GM19193 (cell line): ENCODE results near the gene FBXO21.

Experiments
- POLR2A ChIP-seq: IDR thresholded peaks from 4 replicates; pipeline ENCODE4 v1.6.1; 2011; ENCODE audit not compliant: insufficient read depth, insufficient read length; ENCODE audit errors: extremely low read depth

The FBXO21 gene

GRCh38 chr12:117172168-117172567 lies 18.1 kb downstream of the FBXO21 start:
- no peak for TF ChIP-seq POLR2A

GRCh38 chr12:117171499-117172162 lies 18.6 kb downstream of the FBXO21 start:
- no peak for TF ChIP-seq POLR2A

- TF ChIP-seq POLR2A = no peak
These were observed 20.7 kb downstream of the FBXO21 start for GRCh38 chr12:117169548-117169947.

GRCh38 chr12:117168976-117169375 lies 21.3 kb downstream of the FBXO21 start:
- TF ChIP-seq POLR2A = no peak

- no peak for TF ChIP-seq POLR2A
These were observed 22.5 kb downstream of the FBXO21 start for GRCh38 chr12:117167769-117168168.

GRCh38 chr12:117166107-117166506 lies 24.2 kb downstream of the FBXO21 start:
- no peak for TF ChIP-seq POLR2A

- TF ChIP-seq POLR2A = no peak
These were observed 24.9 kb downstream of the FBXO21 start for GRCh38 chr12:117165342-117165741.

- TF ChIP-seq POLR2A = no peak
These were observed 27.6 kb downstream of the FBXO21 start for GRCh38 chr12:117162633-117163032.

GRCh38 chr12:117162167-117162539 lies 28.1 kb downstream of the FBXO21 start:
- TF ChIP-seq POLR2A = no peak

GRCh38 chr12:117161460-117162166 lies 28.7 kb downstream of the FBXO21 start:
- no peak for TF ChIP-seq POLR2A

GRCh38 chr12:117159674-117160073 lies 30.6 kb downstream of the FBXO21 start:
- no peak for TF ChIP-seq POLR2A

GRCh38 chr12:117158911-117159553 lies 31.2 kb downstream of the FBXO21 start:
- TF ChIP-seq POLR2A = no peak

GRCh38 chr12:117158096-117158495 lies 32.2 kb downstream of the FBXO21 start:
- TF ChIP-seq POLR2A = no peak

GRCh38 chr12:117155278-117156060 lies 34.8 kb downstream of the FBXO21 start:
- TF ChIP-seq POLR2A = no peak
